IPS-11a (cell line): ENCODE results near the gene SLC16A7.

Source experiments
- H3K4me3 ChIP-seq: one replicate; pipeline ENCODE4 v1.5.1; 2013; ENCODE audit warnings: low read depth, low read length, control low read depth

Gene SLC16A7

DNA sequence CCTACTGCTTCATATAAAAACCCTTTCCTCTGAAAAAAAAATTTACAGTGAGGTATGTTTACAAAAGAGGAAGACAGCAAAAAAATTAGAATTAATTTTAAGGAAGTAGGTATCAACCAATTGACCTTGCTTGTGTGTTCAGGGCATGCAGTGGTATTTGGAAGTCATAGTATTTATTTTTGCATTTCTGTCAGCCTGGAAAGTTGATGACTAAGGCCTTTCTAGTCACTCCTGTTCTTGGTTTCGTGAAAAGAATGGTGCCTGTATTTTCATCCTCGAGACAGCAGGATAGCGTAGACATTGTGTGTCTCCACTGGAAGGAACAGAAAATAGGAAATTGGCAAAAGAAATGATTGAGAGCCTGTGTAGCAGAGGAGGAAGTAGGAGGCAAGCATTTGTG, 24.5 kb downstream of the SLC16A7 start:
- H3K4me3 ChIP-seq = no peak overlapping the region

DNA sequence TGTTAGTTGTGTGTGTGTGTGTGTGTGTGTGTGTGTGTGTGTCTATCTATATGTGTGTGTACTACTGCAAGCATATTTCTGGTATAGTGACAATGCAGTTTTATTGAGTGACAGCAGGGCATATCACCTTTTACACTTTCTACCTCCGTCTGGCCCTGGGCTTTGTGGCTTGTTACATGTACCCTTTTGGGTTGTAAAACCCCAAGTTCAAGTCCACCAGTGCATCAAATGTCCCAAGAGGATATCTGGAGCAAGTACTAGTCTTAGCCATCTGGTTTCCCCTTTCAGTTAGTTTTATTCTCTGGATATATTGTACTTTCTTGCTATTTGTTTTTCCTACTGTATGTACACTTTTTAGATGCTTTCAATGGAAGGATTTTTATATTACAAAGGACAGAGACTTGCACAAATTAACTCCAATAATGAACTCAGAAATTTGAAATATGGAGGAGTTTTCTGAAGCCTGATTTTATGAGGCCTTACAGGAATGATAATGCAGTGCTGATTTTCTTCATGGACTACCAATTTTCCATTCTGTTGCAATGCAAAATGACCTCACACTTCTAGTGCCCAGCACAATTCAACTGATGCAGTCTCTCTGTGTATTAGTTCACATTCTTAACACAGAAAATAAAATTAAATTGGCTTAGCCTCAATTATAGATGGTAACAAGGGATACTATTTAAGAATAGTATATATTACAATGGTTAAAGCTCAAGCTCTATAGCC, 29.1 kb downstream of the SLC16A7 start:
- H3K4me3 ChIP-seq = no peak overlapping the region

DNA sequence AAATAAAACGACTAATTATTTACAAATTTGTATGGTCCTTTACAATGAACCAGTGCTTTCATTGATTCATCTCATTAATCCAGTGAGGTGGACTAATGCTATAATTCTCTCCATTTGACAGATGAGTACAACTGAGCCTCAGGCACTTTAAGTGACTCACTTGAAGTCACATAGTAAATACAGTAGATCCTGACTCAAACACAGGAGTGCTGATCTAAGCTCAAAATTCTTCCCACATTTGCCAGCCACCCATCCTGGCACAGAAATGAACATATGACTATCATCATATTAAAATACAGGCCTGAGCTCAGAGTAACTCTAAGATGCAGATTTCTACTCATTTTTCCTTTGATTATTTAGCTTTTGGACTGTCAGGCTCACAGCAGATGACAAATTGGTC, 30.6 kb downstream of the SLC16A7 start:
- H3K4me3 ChIP-seq = no peak overlapping the region

DNA sequence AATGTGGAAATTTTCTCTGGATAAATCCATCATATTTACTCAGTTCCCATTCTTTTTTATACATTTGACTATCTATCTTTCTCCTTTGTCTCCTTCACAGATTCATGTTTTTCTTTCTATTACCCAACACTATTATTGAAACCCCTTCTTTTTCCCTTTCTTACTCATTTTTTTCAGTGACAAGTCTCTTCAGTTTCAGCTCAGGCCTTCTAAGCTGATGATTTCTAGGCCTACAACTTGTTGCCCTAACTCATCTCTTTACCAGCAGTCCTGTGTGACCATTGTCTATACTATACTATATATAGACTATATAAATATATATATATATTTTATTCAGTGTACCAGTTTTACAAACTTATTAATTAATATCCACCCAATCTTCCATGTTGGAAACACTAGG, 31.8 kb downstream of the SLC16A7 start:
- no peak overlapping the region for H3K4me3 ChIP-seq

DNA sequence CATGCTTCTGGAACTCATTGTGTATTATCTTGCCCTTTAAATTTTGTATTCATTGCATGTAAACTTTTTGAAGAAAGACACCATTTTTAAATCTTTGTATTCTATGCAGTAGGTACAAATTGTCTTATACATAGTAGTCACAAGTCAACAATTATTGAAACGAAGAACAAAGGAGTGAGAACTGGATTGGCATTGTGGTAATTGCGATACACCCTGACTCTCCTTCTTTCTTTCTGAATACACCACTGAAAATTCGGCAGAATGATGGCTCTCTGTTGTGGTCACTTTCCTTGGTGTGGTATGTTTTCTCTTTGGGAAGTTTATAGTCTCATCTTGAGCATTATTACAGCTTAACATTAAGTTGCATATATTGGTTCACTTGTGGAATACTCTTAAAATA, 34.1 kb downstream of the SLC16A7 start:
- no peak overlapping the region for H3K4me3 ChIP-seq

DNA sequence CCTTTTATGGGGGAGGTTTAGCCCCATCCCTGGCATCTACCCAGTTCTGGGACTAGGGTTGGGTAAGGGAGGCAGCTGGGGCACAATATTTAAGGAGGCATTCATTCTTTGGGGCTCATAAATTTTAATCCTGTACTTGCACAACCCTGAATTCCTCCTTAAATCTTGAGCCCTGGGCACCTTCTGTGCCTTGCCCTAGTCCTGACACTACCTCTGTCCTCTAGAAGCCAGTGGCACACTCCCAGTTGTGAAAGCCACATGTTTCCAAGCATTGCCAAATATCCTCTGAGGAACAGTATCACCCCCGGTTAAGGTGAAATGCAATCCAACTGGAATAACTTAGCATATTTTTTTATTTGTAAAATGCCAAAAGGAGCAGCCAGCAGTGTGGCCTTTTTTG, 36.6 kb downstream of the SLC16A7 start:
- no peak overlapping the region for H3K4me3 ChIP-seq

DNA sequence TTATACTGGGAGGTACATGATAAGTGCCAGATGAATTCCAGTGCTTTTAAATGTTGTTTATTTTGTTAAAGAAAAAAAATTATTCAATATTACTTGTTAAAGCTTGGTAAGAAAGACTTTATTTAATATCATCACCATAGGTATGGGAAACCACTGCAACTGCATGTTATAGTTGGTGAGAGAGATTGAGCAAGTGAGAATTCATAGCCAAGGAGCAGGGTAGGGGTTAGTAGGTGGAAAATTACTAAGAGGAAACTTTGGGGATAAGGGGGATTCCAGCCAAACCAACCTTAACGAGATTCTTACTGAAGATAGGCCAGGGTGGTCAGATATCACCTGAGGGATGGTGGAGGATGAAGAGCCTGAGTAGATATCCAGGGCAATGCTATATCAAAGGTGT, 38.4 kb downstream of the SLC16A7 start:
- no peak overlapping the region for H3K4me3 ChIP-seq

DNA sequence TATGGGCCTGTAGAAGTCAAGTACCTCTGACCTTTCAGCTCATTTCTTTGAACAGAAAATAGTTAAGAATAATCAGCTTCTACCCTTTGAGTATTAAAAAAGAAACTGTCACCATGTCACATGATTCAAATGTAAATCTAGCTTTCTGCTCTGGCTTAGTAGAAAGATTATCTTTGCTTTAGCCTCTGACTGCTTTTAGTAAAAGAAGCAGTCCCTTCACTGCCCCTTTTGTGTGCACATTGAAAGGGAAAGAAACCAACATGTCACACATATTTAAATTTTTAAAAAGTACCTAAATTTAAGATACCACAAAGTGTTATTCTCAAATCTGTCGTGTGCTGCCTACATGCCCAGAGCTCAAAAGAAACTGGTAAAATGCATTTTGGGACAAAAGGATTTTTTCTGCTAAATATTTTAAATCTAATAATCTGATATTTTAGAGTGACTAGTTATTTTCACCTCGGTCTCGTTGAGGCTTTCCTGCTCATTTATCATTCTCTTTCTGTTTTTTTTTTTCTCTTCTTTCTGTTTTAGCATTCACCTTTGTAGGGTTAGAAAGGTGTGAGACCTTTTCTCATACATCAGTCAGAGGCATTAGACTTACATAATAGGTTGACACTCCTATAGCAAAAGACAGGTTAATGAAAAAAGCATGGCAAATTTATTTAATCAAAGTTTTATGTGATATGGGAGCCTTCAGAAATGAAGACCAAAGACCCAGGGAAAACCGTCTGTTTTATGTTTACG, 41.3 kb downstream of the SLC16A7 start:
- no peak overlapping the region for H3K4me3 ChIP-seq

DNA sequence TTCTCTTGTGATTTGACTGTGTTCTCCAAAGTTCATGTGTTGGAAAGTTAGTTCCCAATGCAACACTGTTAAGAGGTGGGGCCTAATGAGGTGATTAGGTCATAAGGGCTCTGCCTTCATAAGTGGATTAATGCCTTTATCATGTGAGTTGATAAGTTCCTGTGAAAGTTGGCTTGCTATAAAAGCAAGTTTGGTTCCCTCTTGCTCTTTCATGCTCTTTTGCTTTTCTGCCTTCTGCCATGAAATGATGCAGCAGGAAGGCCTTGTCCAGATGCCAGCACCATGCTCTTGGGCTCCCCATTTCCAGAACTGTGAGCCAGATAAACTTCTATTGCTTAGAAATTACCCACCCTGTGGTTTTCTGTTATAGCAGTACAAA, 41.9 kb downstream of the SLC16A7 start:
- no peak overlapping the region for H3K4me3 ChIP-seq

DNA sequence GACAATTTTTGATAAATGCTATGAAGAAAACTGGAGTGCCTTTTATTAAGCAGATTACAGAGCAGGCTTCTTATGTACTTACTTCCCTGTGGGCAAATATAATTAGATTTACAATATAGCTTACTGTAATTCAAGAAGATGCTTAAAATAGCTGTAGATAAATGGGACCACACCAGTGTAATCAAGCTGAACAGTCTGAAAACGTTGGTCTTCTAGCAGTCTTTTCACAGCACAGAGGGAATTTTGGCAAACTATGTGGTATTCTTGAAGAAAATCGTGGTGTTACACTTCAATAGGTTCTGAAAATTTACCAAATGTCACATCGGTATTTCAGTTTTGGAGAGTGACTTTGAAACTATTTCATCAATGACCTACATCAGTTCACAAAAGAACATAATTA, 47.7 kb downstream of the SLC16A7 start:
- H3K4me3 ChIP-seq = no peak overlapping the region

DNA sequence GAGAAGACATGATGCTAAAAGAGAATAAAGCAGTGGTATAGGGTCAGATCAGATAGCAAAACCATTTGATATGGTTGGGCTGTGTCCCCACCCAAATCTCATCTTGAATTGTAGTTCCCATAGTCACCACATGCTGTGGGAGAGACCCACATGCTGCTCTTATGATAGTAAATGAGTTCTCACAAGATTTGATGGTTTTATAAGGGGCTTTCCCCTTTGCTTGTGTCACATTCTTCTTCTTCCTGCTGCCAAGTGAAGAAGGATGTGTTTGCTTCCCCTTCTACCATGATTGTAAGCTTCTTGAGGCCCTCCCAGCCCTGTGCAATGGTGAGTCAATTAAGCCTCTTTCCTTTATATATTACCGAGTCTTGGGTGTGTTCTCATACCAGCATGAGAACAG, 49.4 kb downstream of the SLC16A7 start:
- no peak overlapping the region for H3K4me3 ChIP-seq

DNA sequence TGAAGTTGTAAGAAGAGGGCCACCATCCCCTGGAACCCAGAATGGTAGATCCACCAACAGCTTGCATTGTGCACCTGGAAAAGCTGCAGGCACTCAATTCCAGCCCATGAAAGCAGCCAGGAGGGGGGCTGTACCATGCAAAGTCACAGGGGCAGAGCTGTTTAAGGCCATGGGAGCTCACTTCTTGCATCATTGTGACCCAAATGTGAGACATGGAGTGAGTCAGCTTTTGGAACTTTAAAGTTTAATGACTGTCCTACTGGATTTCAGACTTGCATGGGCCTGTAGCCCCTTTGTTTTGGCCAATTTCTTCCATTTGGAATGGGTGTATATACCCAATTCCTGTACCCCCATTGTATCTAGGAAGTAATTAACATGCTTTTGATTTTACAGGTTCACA, 50.8 kb downstream of the SLC16A7 start:
- H3K4me3 ChIP-seq = no peak overlapping the region

DNA sequence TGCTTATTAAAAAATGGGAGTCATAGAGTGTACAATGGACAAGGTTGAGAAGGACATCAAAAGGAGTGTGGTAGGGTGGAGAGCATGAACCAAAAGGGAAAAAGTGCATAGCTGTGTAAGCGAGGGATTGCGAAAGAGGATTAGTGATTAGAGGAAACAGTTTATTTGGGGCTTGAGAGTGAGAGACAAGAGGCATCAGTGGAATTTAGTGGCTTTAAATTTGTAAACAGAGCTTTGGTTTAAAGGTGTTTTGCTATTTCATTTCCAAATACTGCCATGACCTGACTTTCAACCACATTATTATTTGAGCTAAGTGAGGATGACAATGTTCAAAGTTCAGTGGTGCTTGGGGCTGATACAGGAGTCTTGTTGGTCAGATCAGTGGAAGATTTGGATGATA, 53.4 kb downstream of the SLC16A7 start:
- H3K4me3 ChIP-seq = no peak overlapping the region

DNA sequence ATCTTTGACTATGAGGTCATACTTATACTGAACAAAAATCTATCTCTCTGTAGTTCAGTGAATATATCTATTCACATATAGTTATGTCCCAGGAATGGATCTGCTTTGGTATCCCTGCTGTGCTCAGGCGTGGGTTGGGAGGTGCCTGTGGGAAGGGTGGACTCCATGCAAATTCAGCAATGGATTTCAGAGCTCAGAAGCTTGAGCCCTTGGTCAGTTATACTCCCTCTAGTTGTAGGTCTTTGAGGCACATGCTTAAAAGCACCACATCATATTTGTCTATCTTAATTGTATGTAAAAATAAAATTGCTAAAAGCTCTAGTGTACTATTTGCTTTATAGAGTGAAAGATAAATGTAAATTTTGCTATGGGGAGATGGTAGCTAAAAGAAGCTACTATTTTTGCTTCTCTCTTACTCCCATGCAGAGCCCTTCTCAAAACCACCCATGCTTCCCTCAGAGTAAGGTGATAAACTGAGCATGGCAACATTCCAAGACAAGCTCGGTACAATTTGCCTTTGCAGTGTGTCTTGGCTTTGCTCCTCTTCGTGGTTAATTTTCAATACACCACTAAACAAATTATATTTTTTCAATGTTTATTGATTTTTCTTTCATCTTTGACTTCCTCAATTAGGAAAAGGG, 54.9 kb downstream of the SLC16A7 start:
- H3K4me3 ChIP-seq = no peak overlapping the region

DNA sequence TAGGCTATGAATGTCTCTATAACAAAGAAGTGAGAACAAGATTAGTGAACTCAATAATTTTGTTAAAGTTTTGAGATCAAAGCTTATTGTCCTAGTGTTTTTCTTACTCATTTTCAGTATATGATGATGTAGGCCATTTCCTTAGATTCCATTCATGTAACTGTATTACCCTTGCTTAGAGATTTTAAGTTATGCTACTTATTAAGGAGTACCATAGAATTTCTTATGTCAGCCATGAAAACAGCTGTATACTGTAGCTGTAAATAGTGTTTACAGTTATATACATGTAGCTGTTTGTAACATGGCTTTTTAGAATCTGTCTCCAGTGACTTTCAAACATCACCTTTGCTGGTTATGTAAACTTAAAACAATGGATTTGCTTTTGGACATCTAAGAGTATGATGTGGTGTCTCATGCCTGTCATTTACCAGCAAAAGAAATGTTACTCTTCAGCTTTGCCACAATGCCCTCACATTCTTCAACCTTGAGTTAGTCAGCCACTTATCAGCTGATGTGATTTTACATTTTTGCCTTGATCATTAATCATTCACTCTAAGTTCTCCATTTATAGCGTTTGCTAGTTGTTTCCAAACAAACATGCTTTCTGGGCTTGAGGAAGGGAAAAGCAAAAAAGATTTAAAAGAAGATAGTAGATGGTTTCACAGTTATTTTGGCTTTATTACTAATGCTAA, 55.5 kb downstream of the SLC16A7 start:
- no peak overlapping the region for H3K4me3 ChIP-seq

DNA sequence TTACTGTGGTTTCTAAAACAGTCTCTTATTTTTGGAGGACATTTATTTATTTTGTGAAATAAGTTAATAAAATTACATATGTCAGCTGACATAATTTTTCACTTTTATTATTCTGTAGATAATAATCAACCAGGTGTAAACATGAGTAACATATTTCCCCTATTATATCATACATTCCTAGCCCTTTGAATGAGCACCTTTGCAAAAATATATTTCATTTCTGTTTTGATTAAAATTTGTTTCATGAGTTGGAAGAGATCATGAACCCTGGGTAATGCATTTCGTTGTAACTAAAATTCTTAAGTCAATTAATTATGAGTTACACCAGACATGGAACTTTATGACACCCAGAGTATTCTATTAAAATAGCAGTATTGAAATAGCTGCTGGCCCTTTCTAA, 56.3 kb downstream of the SLC16A7 start:
- H3K4me3 ChIP-seq = no peak overlapping the region

DNA sequence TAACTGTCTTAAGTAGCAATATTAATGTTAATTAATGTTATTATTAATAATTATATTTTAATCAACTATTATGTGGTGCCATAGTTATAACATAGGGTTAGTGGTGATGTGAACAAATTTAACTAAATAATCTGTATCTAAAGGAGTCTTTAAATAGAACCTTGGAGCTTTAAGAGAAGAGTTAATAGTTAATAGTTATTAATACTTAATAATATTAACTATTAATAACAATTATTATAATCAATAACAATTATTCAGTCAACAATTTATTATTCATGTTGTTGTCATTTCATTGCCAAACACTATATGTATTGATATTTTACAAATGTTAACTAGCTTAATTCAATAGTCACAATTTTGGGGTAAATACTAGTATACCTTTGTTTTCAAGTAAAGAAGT, 58.2 kb downstream of the SLC16A7 start:
- H3K4me3 ChIP-seq = no peak overlapping the region

DNA sequence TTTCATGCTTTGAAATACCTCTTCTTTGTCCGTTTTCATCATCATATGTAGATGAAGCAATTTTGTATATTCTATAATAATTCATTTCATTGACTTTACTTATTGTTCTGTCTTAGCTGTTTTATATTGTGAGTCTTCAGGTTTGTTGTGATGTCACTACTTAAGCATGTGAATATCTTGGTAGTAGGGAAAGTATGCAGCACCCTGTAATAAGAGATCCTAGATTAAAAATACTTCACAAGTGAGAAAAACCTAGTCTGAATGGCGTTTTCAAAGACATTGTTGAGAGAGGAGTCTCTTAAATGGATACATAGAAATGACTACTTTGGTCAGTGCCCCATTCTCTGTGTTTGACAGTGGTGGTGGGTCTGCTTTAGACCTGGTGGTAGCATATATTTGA, 61.4 kb downstream of the SLC16A7 start:
- H3K4me3 ChIP-seq = no peak overlapping the region

DNA sequence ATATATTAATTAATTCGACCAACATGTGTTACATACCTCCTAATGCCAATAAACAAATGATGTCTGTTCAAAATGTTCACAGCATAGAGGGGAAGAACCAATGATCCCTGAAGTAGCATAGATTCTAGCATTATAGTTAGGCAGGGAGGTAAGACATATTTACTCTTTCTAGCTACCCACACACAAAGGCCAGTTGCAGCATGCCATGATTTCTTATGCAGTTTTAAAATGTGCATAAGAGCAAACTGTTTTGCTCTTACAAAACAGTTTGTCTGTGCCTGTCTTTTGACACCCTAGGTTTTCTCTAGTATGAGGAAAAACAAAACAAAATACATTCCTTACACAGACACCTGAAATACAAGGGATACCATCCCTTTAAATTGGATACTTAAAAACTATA, 61.9 kb downstream of the SLC16A7 start:
- H3K4me3 ChIP-seq = no peak overlapping the region

DNA sequence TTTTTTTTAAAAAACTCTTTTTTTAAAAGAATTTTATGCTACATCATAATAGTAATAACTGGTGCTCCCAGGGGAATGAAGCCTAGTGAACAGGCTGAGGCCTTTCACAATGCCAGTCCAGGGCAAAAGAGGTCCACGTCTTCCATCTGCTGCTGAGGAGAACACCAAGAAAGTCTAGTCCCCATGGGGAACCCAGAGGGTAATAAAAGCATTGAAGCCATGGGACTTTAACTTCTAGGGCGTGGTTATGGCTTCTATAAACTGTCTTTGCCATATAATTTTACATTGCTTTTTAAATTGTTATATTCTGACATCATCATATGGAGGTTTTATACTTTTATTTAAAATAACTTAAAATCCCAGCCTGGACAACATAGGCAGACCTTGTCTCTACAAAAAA, 64.3 kb downstream of the SLC16A7 start:
- H3K4me3 ChIP-seq = no peak overlapping the region

DNA sequence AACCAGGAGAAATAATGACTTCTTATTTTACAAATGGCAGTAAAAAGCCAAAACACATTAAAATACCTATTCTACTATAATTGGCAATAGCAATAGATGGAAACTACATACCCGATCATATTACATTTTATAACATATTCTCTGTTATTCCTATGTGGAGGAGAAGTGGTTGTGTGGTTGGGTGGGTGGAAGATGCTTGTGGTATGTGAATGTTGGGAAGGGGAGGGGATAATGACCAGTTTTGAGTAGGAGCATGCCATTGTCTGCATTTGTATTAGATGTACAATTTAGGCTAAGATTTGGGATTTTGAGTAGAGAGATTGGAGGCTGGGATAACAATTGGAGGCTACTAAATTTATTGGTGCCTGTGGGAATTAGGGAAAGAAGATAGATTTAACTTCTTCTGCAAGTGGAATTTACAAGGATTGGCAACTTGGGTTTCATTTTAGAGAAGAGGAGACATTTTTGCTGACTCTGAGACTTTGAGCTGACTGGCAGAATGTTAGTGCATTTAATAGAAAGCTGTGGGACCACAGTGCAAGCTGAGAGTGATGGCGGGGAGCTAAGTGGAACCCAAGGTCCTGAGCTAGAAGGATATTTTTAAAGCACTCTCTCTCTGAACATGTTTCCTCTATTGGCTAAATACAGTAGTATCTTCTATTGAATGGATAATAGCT, 65.2 kb downstream of the SLC16A7 start:
- H3K4me3 ChIP-seq = no peak overlapping the region
